AML-193 (cell line): ENCODE results near the gene OR52E2.
"Not testable (repeated sequence)": the region's sequence is repeated elsewhere in the genome, so short reads cannot be mapped to it uniquely, and the experiment has no call there.

Experiments used
- DNase-seq, 2 experiments: peaks; one replicate each; lab custom pipeline; 2025; lab: John Stamatoyannopoulos, UW

The OR52E2 gene

GRCh38 chr11:5059391-5059790 lies at the start of gene OR52E2:
Gene OR52E2, minus strand, starts transcription at chr11:5059627. Its CDS starts 0 bp downstream, at chr11:5059627.
- DNase-seq: no peak

GRCh38 chr11:5107285-5107684 lies 47.9 kb upstream of the OR52E2 start:
- DNase-seq: no peak

GRCh38 chr11:5103066-5103465 lies 43.6 kb upstream of the OR52E2 start:
- no peak for DNase-seq

- DNase-seq: no peak
These were observed 42.8 kb upstream of the OR52E2 start for GRCh38 chr11:5102246-5102645.

GRCh38 chr11:5096011-5096410 lies 36.6 kb upstream of the OR52E2 start:
- no peak for DNase-seq

- DNase-seq: no peak
These were observed 33.6 kb upstream of the OR52E2 start for GRCh38 chr11:5092821-5093585.

GRCh38 chr11:5090668-5091067 lies 31.2 kb upstream of the OR52E2 start:
- DNase-seq: no peak

- DNase-seq: no peak
These were observed 29.1 kb upstream of the OR52E2 start for GRCh38 chr11:5088556-5088955.

GRCh38 chr11:5083602-5084001 lies 24.2 kb upstream of the OR52E2 start:
- no peak for DNase-seq

GRCh38 chr11:5081405-5081804 lies 22.0 kb upstream of the OR52E2 start:
- DNase-seq: no peak

GRCh38 chr11:5071799-5072198 lies 12.4 kb upstream of the OR52E2 start:
- no peak for DNase-seq

GRCh38 chr11:5069272-5069671 lies 9.8 kb upstream of the OR52E2 start, which contains the start of gene OR52E1:
Gene OR52E1, plus strand, starts transcription at chr11:5069572.
- no peak for DNase-seq

- no peak for DNase-seq
These were observed 5.6 kb upstream of the OR52E2 start for GRCh38 chr11:5065027-5065426.

- DNase-seq: not testable (repeated sequence)
These were observed 748 bp downstream of the OR52E2 start for GRCh38 chr11:5058679-5059078.

GRCh38 chr11:5046754-5047330 lies 12.6 kb downstream of the OR52E2 start:
- DNase-seq: no peak

GRCh38 chr11:5046226-5046625 lies 13.2 kb downstream of the OR52E2 start, which contains the start of gene OR52J3:
Gene OR52J3, plus strand, starts transcription at chr11:5046526. Its CDS starts 0 bp downstream, at chr11:5046526.
- no peak for DNase-seq

GRCh38 chr11:5043380-5043779 lies 16.0 kb downstream of the OR52E2 start:
- no peak for DNase-seq

- no peak for DNase-seq
These were observed 17.3 kb downstream of the OR52E2 start for GRCh38 chr11:5042091-5042490.

- no peak for DNase-seq
These were observed 18.6 kb downstream of the OR52E2 start for GRCh38 chr11:5040876-5041275.

GRCh38 chr11:5038341-5038740 lies 21.1 kb downstream of the OR52E2 start:
- no peak for DNase-seq

- DNase-seq: no peak
These were observed 21.5 kb downstream of the OR52E2 start for GRCh38 chr11:5037926-5038325.

- DNase-seq: no peak
These were observed 22.8 kb downstream of the OR52E2 start for GRCh38 chr11:5036669-5037068.

GRCh38 chr11:5021996-5022395 lies 37.4 kb downstream of the OR52E2 start:
- no peak for DNase-seq

GRCh38 chr11:5013012-5013411 lies 46.4 kb downstream of the OR52E2 start:
- DNase-seq: no peak
